ENCODE data around the gene CUBN. TPM values are rescaled to one million over a fixed set of nuclear protein-coding genes. Genes with fewer than 3 reads are reported as not detected.

Gene CUBN
- total RNA-seq, 1 experiment from 2014 or later: 0.80 TPM

DNA sequence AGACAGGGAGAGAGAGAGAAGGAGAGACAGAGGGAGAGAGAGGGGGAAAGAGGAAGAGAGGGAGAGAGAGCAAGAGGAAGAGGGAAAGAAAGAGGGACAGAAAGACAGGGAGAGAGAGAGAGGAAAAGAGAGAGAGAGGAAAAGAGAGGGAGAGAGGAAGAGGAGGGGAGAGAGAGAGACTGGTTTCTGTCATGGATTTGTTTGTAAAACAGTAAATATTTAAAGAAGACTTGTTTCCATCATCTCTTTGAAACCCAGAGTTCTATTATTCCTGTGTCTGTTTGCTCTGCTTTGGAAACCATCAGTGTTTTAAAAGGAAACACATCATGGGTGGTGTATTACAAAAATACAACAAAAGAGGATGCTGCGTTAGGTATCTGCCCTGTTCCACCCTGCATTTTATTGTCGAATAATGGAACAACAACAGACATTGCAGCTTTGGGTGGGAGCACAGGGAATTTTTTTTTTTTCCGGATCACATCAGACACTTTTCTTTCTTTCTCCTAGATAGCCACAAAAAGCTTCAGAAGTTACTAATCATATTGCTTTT, 161.7 kb downstream of the CUBN start:
- H3F3A ChIP-seq (ENCODE audit: low read length, unreplicated experiment): no peaks in the 10 kb centered on the region
- no peaks in the 10 kb centered on the region for H3K9me2 ChIP-seq (replicated peaks; ENCODE audit: low read length)
- H3K27me3 ChIP-seq (ENCODE audit: low read length): no peaks in the 10 kb centered on the region
- DNase-seq (no peak), ATAC-seq (no peak)
- POLR2A ChIA-PET (ENCODE audit: unreplicated experiment): no interaction called here
- H3K36me3 ChIP-seq (ENCODE audit: low read depth, low read length): no peaks in the 10 kb centered on the region
- BruUV-seq (replicated peaks): no TSS peak
- CTCF ChIA-PET: no interaction called here
- H2AFZ ChIP-seq (ENCODE audit: low read length): no peak overlapping the region
- intact Hi-C loops (cut with micrococcal nuclease): loop anchor here (2.0 to 10.0 kb wide), 3 partner anchors 19 to 107 kb away; no protein-coding TSS in a partner anchor
- no peak overlapping the region for H3K9ac ChIP-seq (ENCODE audit: low read length)
- no peak for TF ChIP-seq CTCF (conservative IDR thresholded peaks at IDR 0.05; ENCODE audit: low read depth, low read length)
- no peak for TF ChIP-seq EZH2phosphoT487 (IDR thresholded peaks at IDR 0.05; ENCODE audit: borderline replicate concordance, low read length)
- TF ChIP-seq EZH2 (IDR thresholded peaks at IDR 0.05; ENCODE audit: low read length, unreplicated experiment): no peak
- peak overlapping the region; percentile 28; the same call in 1 of the 2 replicates for H3K4me2 ChIP-seq (ENCODE audit: low read length)
- no peaks in the 10 kb centered on the region for H3K79me2 ChIP-seq (ENCODE audit: low read length)
- H3K9me3 ChIP-seq (ENCODE audit: low read length): no peaks in the 10 kb centered on the region
- H4K20me1 ChIP-seq (ENCODE audit: low read length): no peaks in the 10 kb centered on the region
- H3K4me3 ChIP-seq (ENCODE audit: low read length): no peak overlapping the region
- peaks cover 33% of the 10 kb centered on the region for H3K4me1 ChIP-seq (ENCODE audit: insufficient read depth, low read length)
- no peak overlapping the region for H3K27ac ChIP-seq (ENCODE audit: low read length)

DNA sequence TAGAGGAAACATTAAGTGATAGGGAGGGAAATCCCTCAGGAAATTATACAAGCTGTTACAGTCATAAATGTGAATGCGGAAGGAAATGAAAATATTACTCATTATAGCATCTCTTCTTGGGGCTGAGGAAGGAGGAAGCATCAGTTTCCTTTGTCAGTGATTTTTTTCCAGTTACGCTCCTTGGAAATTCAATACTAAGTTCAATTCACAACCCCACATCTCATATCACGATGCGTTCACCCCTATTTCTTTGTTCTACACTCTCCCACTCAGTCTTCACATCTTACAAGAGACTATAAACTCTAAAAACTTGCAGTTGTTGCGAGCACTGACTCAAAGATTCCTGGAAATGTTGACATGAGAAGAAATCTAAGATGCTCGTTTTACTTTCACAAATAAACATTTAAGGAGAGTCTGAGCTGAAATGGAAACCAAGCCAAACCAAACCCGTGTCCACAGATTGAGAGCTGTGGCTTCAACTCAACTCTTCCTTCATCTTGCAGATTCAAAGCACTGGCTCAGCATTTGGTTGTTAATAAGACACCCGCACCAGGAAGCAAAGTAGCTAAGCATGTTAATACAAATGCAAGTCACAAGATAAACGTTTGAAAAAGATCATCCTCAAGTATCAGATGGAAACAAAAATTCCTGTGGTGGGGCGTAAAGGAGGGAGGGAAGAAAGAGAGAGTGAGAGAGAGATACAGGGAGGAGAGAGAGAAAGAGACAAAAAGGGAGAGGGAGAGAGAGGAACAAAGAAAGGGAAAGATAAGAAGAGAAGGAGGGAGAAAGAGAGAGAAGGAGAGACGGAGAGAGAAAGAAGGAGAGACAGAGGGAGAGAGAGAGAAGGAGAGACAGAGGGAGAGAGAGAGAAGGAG, 162.4 kb downstream of the CUBN start:
- DNase-seq: peak; percentile 27
- BruUV-seq (replicated peaks): no TSS peak
- H3K27ac ChIP-seq (ENCODE audit: low read length): peak overlapping the region; percentile 89
- H2AFZ ChIP-seq (ENCODE audit: low read length): no peak overlapping the region
- no peaks in the 10 kb centered on the region for H3K36me3 ChIP-seq (ENCODE audit: low read depth, low read length)
- peak overlapping the region; percentile 26; the same call in 1 of the 2 replicates for H3K4me2 ChIP-seq (ENCODE audit: low read length)
- no peaks in the 10 kb centered on the region for H3K9me2 ChIP-seq (replicated peaks; ENCODE audit: low read length)
- intact Hi-C loops (cut with micrococcal nuclease): loop anchor here (2.0 to 10.0 kb wide), 3 partner anchors 20 to 108 kb away; no protein-coding TSS in a partner anchor
- TF ChIP-seq EZH2 (IDR thresholded peaks at IDR 0.05; ENCODE audit: low read length, unreplicated experiment) (no peak), EZH2phosphoT487 (IDR thresholded peaks at IDR 0.05; ENCODE audit: borderline replicate concordance, low read length) (no peak)
- CTCF ChIA-PET: no interaction called here
- no peaks in the 10 kb centered on the region for H3K27me3 ChIP-seq (ENCODE audit: low read length)
- H3K9ac ChIP-seq (ENCODE audit: low read length): no peak overlapping the region
- peaks cover 33% of the 10 kb centered on the region for H3K4me1 ChIP-seq (ENCODE audit: insufficient read depth, low read length)
- no peaks in the 10 kb centered on the region for H4K20me1 ChIP-seq (ENCODE audit: low read length)
- ATAC-seq: peak; percentile 37
- no peaks in the 10 kb centered on the region for H3K79me2 ChIP-seq (ENCODE audit: low read length)
- POLR2A ChIA-PET (ENCODE audit: unreplicated experiment): no interaction called here
- H3K4me3 ChIP-seq (ENCODE audit: low read length): no peak overlapping the region
- no peaks in the 10 kb centered on the region for H3K9me3 ChIP-seq (ENCODE audit: low read length)
- no peaks in the 10 kb centered on the region for H3F3A ChIP-seq (ENCODE audit: low read length, unreplicated experiment)

DNA sequence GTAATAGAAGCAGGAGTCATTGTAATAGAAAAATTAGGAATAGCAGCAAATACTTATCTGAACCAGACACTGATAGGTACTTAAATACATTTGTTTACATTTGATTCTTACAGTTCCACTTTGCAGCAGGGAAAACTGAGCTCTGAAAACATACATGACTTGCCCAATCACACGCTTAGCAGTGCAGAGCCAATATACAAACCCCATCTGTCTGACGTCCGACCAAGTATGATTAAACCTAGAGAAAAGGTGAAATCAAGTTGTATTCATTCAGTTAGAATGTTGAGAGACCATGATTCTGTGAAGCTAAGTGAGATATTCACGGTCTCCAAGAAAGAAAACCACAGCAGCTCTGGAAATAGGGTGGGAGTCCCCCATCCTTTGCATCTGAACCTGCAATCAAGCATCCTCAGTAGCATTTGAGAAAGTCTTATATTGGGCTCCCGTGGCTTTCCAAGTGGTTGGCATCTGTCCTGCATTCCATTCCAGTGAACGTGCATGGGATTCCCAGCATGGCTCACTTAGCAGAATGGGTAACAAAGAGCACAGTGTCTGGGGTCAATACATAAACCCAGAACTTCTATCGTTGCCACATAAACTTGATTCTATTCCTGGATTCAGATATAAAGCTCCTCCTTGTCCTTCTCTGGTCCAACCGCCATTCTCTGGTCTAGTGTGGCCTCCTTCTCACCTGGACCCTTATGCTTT, 163.7 kb downstream of the CUBN start:
- ATAC-seq: peak; percentile 90
- Histone ChIP-seq H3K4me3 (ENCODE audit: low read length) (no peak overlapping the region), H3K9ac (ENCODE audit: low read length) (peak overlapping the region; percentile 64), H3K4me1 (ENCODE audit: insufficient read depth, low read length) (peaks cover 33% of the 10 kb centered on the region), H3K27me3 (ENCODE audit: low read length) (no peaks in the 10 kb centered on the region), H3K79me2 (ENCODE audit: low read length) (no peaks in the 10 kb centered on the region), H3K9me2 (replicated peaks; ENCODE audit: low read length) (no peaks in the 10 kb centered on the region), H3K36me3 (ENCODE audit: low read depth, low read length) (no peaks in the 10 kb centered on the region), H3K9me3 (ENCODE audit: low read length) (no peaks in the 10 kb centered on the region), H3K4me2 (ENCODE audit: low read length) (peak overlapping the region; percentile 56), H3K27ac (ENCODE audit: low read length) (peak overlapping the region; percentile 89), H3F3A (ENCODE audit: low read length, unreplicated experiment) (no peaks in the 10 kb centered on the region), H2AFZ (ENCODE audit: low read length) (peak overlapping the region; percentile 56), H4K20me1 (ENCODE audit: low read length) (no peaks in the 10 kb centered on the region)
- no TSS peak for BruUV-seq (replicated peaks)
- no peak for TF ChIP-seq CTCF (conservative IDR thresholded peaks at IDR 0.05; ENCODE audit: low read depth, low read length)
- ChIA-PET CTCF (no interaction called here), POLR2A (ENCODE audit: unreplicated experiment) (interaction anchor here (0.6 kb wide), 2 partner anchors 30 to 58 kb away, joined by 3 to 6 read pairs; no protein-coding TSS in a partner anchor)
- intact Hi-C loops (cut with micrococcal nuclease): loop anchor here (2.0 to 10.0 kb wide), 3 partner anchors 21 to 109 kb away; no protein-coding TSS in a partner anchor
- peak; percentile 91 for DNase-seq
